Measurements from ENCODE around the gene UBE2J2. TPM values are rescaled to one million over a fixed set of nuclear protein-coding genes. Genes with fewer than 3 reads are reported as not detected.

The UBE2J2 gene
- total and polyA plus RNA-seq, 2 donors (not counting 3 experiments of a cell fraction or from before 2014, with no cell fraction given), result 60.7 to 80.7 TPM

DNA sequence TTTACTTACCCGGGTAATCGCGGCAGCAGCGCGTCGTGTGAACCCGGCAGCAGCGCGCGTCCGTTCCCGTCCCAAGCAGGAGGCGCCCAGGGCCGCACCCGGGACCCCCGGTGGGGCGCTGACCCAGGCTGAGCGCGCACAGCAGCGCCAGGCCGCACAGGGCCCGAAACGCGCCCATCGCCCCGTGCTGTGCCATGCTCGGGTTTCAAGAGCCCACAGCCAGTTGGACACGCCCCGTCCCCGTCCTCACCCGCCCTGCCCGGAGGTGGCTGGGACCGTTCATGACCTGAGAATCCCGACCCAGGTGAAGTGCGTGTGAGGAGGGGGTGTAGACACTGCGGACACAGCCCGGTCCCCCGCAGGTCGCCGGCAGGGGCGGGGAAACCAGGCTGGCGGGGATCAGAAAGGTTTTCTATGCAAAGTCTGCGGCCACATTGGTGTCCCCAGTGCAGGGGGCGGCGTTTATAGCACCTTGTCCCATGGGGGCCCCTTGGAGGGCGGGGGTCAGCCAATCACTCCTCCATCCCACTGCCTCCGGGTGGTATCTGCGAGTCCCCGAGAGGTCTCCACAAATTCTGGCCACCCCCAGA lies 67.2 kb downstream of the UBE2J2 start, which contains the start of gene TNFRSF18:
Gene TNFRSF18, minus strand, starts transcription at position 217 of the 590 bp plus-strand sequence. Its CDS starts 21 bp downstream, at position 196.
- Histone ChIP-seq H3K9me3 (replicated peaks; ENCODE audit: control insufficient read depth, insufficient read depth, low read length) (no peaks in the 10 kb centered on the region), H3K27ac (ENCODE audit: insufficient read depth, low read depth, low read length) (no peak within 1 kb of the TSS), H3K36me3 (ENCODE audit: control insufficient read depth in 2 of 2, extremely low read depth in 1 of 2, insufficient read depth in 2 of 2, low read length in 2 of 2) (no peaks in the 10 kb centered on the region), H3K79me2 (ENCODE audit: control insufficient read depth, insufficient read depth, low read length) (no peaks in the 10 kb centered on the region), H2AFZ (ENCODE audit: low read depth, low read length) (no peak within 1 kb of the TSS), H3K9me1 (replicated peaks; ENCODE audit: control insufficient read depth, extremely low read depth, insufficient read depth, low read length) (no peaks in the 10 kb centered on the region), H3K4me3 (replicated peaks in 1 of 3; ENCODE audit: insufficient read depth in 1 of 3, low read depth in 1 of 3, low read length in 3 of 3) (no peak within 1 kb of the TSS), H3K4me2 (ENCODE audit: insufficient read depth, low read length) (no peak within 1 kb of the TSS), H3K4me1 (ENCODE audit: control insufficient read depth, extremely low read depth, insufficient read depth, low read length) (no peaks in the 10 kb centered on the region), H3K27me3 (ENCODE audit: control insufficient read depth in 2 of 2, insufficient read depth in 2 of 2, low read length in 2 of 2) (peaks cover 3 to 15% of the 10 kb centered on the region in 2 experiments), H4K20me1 (replicated peaks; ENCODE audit: control insufficient read depth, extremely low read depth, insufficient read depth, low read length) (no peaks in the 10 kb centered on the region), H3K9ac (replicated peaks; ENCODE audit: extremely low read depth, insufficient read depth, low read length) (no peak within 1 kb of the TSS)
- dilution Hi-C loops (cut with MboI; ENCODE audit: extremely low pct_ligation_motif_present, low sequenced_read_pairs) (no loop called here), intact Hi-C loops (cut with micrococcal nuclease) (no loop called here)
- FAIRE-seq, result no peak
- DNase-seq (ENCODE audit: low read depth, low spot score), result no peak
- BruUV-seq (replicated peaks), result no TSS peak
- TF ChIP-seq EZH2 (IDR thresholded peaks at IDR 0.05; ENCODE audit: borderline replicate concordance, low read depth, low read length, severe bottlenecking), result peak; percentile 69
- no peak for TF ChIP-seq FOS (IDR thresholded peaks at IDR 0.05; ENCODE audit: borderline replicate concordance, insufficient read depth, low read length)
- POLR2A ChIA-PET, result no interaction called here
- CTCF ChIA-PET, result interaction anchor here (1.1 kb wide), 1 partner anchor 45 kb away, joined by 3 read pairs; no protein-coding TSS in a partner anchor

GRCh38 chr1:1205769-1206375 lies 67.8 kb downstream of the UBE2J2 start:
- Histone ChIP-seq H3K4me1 (ENCODE audit: control insufficient read depth, extremely low read depth, insufficient read depth, low read length) (no peaks in the 10 kb centered on the region), H3K36me3 (ENCODE audit: control insufficient read depth in 2 of 2, extremely low read depth in 1 of 2, insufficient read depth in 2 of 2, low read length in 2 of 2) (no peaks in the 10 kb centered on the region), H3K27me3 (ENCODE audit: control insufficient read depth in 2 of 2, insufficient read depth in 2 of 2, low read length in 2 of 2) (peaks cover 3 to 15% of the 10 kb centered on the region in 2 experiments), H3K9me3 (replicated peaks; ENCODE audit: control insufficient read depth, insufficient read depth, low read length) (no peaks in the 10 kb centered on the region), H3K27ac (ENCODE audit: insufficient read depth, low read depth, low read length) (no peak overlapping the region), H3K79me2 (ENCODE audit: control insufficient read depth, insufficient read depth, low read length) (no peaks in the 10 kb centered on the region), H3K4me2 (ENCODE audit: insufficient read depth, low read length) (no peak overlapping the region), H3K9ac (replicated peaks; ENCODE audit: extremely low read depth, insufficient read depth, low read length) (no peak overlapping the region), H3K9me1 (replicated peaks; ENCODE audit: control insufficient read depth, extremely low read depth, insufficient read depth, low read length) (no peaks in the 10 kb centered on the region), H3K4me3 (replicated peaks in 1 of 3; ENCODE audit: insufficient read depth in 1 of 3, low read depth in 1 of 3, low read length in 3 of 3) (no peak overlapping the region), H4K20me1 (replicated peaks; ENCODE audit: control insufficient read depth, extremely low read depth, insufficient read depth, low read length) (no peaks in the 10 kb centered on the region), H2AFZ (ENCODE audit: low read depth, low read length) (no peak overlapping the region)
- dilution Hi-C loops (cut with MboI; ENCODE audit: extremely low pct_ligation_motif_present, low sequenced_read_pairs), result no loop called here
- FAIRE-seq (no peak), DNase-seq (ENCODE audit: low read depth, low spot score) (no peak)
- no TSS peak for BruUV-seq (replicated peaks)
- intact Hi-C loops (cut with micrococcal nuclease), result no loop called here
- peak; percentile 37 for TF ChIP-seq EZH2 (IDR thresholded peaks at IDR 0.05; ENCODE audit: borderline replicate concordance, low read depth, low read length, severe bottlenecking)
- TF ChIP-seq FOS (IDR thresholded peaks at IDR 0.05; ENCODE audit: borderline replicate concordance, insufficient read depth, low read length), result no peak
- POLR2A ChIA-PET, result no interaction called here
- CTCF ChIA-PET, result no interaction called here
